Ovary (tissue), 9 donors: ENCODE data around the gene PLPPR4. TPM values are rescaled to one million over a fixed set of nuclear protein-coding genes. Genes with fewer than 3 reads are reported as not detected.

ENCODE experiments used
- DNase-seq, 5 donors: peaks; one replicate each; pipeline ENCODE4 v3.0.0-alpha.2; 2019 to 2020
- H3K27ac ChIP-seq, 2 donors: fragments of 200-600 bp; one replicate each; pipeline versions ENCODE4 v1.5.1 to v1.8.0; 2019 to 2022
- H3K27me3 ChIP-seq: fragments of 200-600 bp; one replicate; pipeline ENCODE4 v1.8.0; 2022
- H3K36me3 ChIP-seq: fragments of 200-600 bp; sonication (generic); one replicate; pipeline ENCODE4 v1.5.1; 2019
- H3K4me1 ChIP-seq: one replicate; pipeline ENCODE4 v1.8.1; 2013; ENCODE audit warnings: mild to moderate bottlenecking, moderate library complexity; ENCODE audit not compliant: insufficient read depth
- H3K4me3 ChIP-seq: fragments of 200-600 bp; sonication (generic); one replicate; pipeline ENCODE4 v1.5.1; 2017
- H3K9me3 ChIP-seq, 2 donors: fragments of 200-600 bp in 1 of 2; sonication (generic) in 1 of 2; one replicate each; pipeline versions ENCODE4 v1.5.1 to v1.8.1; 2013 to 2019; ENCODE audit warnings: mild to moderate bottlenecking in 1 of 2, moderate library complexity in 1 of 2
- EP300 ChIP-seq: sonication (generic); formaldehyde crosslinking; IDR thresholded peaks from one replicate; pipeline ENCODE4 v1.6.1; 2017; ENCODE audit warnings: antibody characterized with exemption
- POLR2A ChIP-seq: fragments of 450-650 bp; IDR thresholded peaks from one replicate; pipeline ENCODE4 v1.6.1; 2017; ENCODE audit warnings: antibody characterized with exemption, mild to moderate bottlenecking, moderate library complexity
- whole genome bisulfite sequencing, 3 donors: extraction: QIAGEN DNeasy Blood & Tissue Kit in 1 of 3; methylation state at CpG; one replicate each; pipeline versions ENCODE4 v1.1.5 to v1.1.7; 2013 to 2017; 5-methylcytosine and 5-hydroxymethylcytosine counted together
- intact Hi-C, 4 donors: fragments of 100-400 bp; cut with DNase I; formaldehyde crosslinking; loops; one replicate each; pipeline versions ENCODE4 v1.11.0 to v1.15.1; 2022 to 2023
- polyA plus RNA-seq, 2 donors: library from polyadenylated mRNA; stranded (reverse); fragments of 200-250 nt in 1 of 2; fragments of 350-450 nt in 1 of 2; fragmentation: Illumina TruSeq in 1 of 2; extraction: RNeasy Lipid Tissue Mini Kit (QIAGEN cat#74804) in 1 of 2; gene quantifications; one replicate each; pipeline ENCODE4 v1.2.3, GENCODE V29; 2013 to 2014
- total RNA-seq, 7 donors: library from RNA; depleted of rRNA in 2 of 7; stranded (reverse); fragments of >200 nt in 2 of 7; fragmentation: NEBNext Ultra II Directional in 3 of 7; extraction: Animal tissue kit (Norgen Biotek cat#: 25700) in 3 of 7; gene quantifications; one replicate each; pipeline versions ENCODE4 v1.1.0 to v1.2.4, GENCODE V29; 2016 to 2023
- TF ChIP-seq, protein P1 (sequence below), 3 donors: fragments of 450-650 bp in 2 of 3; fragments of 200-600 bp in 1 of 3; IDR thresholded peaks; one replicate each; pipeline versions ENCODE4 v1.5.1 to v1.8.0; 2016 to 2022; ENCODE audit warnings: antibody characterized with exemption in 3 of 3, mild to moderate bottlenecking in 1 of 3
- donor health status: DM: no; HTN: no; CAD: no; lungs with moderate emphysema.
- donor health status: DM: no; HTN: no; CAD: no.
- donor health status: Bipolar disorder and iron deficiency.
- donor health status: DM: yes; HTN: yes; CAD: no.
- donor health status: DM: no; HTN: no; CAD: no.
- donor health status: DM: yes; HTN: yes; CAD: no.

PLPPR4 gene
- total and polyA plus RNA-seq, 9 donors = 0.05 to 1.3 (median 0.22) TPM; not detected in 3

DNA sequence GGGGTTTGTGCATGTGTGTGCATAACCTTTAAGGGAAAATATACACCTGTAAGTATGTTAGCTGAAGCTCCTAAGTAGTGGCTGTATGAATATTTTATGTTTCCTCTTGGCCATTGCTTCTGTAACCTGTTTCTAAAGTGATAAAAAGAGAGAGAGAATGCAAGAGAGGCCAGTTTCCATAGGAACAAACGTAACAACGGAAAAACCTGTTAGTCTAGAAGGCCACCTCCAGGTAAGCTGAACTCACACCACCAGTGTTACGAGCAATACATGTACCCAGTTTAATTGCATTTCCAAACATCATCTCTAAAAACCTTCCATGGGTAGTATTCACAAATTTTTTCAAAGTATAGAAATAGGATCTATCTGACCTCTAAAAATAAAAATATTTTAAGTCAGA is 63.1 kb downstream of the PLPPR4 start:
- Histone ChIP-seq H3K27ac (no peak overlapping the region), H3K4me1 (no peaks in the 10 kb centered on the region), H3K36me3 (no peaks in the 10 kb centered on the region), H3K9me3 (no peaks in the 10 kb centered on the region), H3K27me3 (no peaks in the 10 kb centered on the region), H3K4me3 (no peak overlapping the region)
- TF ChIP-seq, protein P1, sequence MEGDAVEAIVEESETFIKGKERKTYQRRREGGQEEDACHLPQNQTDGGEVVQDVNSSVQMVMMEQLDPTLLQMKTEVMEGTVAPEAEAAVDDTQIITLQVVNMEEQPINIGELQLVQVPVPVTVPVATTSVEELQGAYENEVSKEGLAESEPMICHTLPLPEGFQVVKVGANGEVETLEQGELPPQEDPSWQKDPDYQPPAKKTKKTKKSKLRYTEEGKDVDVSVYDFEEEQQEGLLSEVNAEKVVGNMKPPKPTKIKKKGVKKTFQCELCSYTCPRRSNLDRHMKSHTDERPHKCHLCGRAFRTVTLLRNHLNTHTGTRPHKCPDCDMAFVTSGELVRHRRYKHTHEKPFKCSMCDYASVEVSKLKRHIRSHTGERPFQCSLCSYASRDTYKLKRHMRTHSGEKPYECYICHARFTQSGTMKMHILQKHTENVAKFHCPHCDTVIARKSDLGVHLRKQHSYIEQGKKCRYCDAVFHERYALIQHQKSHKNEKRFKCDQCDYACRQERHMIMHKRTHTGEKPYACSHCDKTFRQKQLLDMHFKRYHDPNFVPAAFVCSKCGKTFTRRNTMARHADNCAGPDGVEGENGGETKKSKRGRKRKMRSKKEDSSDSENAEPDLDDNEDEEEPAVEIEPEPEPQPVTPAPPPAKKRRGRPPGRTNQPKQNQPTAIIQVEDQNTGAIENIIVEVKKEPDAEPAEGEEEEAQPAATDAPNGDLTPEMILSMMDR (IDR thresholded peaks at IDR 0.05) = no peak
- no peak for TF ChIP-seq POLR2A
- TF ChIP-seq EP300 = no peak
- intact Hi-C loops = no loop called here
- DNase-seq = no peak
- WGBS, 3 donors = 85 to 90% (median 89%) methylated on average over 3 of the region's 3 CpGs

DNA sequence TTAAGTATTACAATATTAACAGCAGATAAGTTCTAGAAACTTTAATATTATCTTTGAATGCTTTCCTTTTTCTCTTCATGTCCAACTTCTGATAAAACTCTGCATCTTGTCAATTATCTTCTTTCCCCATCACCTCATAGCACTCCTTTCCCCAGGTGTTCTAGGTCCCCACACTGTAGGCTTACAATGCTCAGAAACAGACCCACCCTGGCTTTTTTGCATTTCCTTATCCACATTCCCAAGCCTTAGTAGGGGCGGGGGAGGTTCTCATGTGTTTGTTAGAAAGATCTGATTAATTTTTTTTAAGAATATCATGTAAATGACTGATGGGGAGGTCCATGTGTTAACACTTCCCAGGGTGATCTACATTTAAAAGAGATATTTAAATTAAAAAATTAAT is 63.9 kb downstream of the PLPPR4 start:
- Histone ChIP-seq H3K27me3 (no peaks in the 10 kb centered on the region), H3K4me1 (no peaks in the 10 kb centered on the region), H3K27ac (no peak overlapping the region), H3K4me3 (no peak overlapping the region), H3K36me3 (no peaks in the 10 kb centered on the region), H3K9me3 (no peaks in the 10 kb centered on the region)
- no peak for TF ChIP-seq EP300
- TF ChIP-seq POLR2A = no peak
- TF ChIP-seq, protein P1 (IDR thresholded peaks at IDR 0.05) = no peak
- intact Hi-C loops = no loop called here
- WGBS, 3 donors = 86 to 94% (median 93%) methylated on average over 1 of the region's 1 CpG
- no peak for DNase-seq

DNA sequence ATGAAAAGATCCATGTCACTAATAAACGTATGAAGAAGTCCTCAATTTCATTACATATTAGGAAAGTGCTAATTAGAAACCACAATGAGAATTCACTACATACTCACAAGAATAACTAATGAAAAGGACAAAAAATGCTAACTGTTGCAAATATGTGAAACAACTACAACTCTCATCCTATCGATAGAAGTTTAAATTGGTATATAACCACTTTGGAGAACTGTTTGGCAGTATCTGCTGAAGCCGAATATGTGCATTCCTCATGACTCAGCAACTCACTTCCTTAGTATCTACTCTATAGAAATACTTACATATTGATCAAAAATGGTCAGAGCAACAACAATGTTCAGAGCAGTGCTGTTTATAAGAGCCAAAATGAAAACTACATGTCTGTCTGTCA is 66.8 kb downstream of the PLPPR4 start:
- intact Hi-C loops = no loop called here
- WGBS, 3 donors = 48 to 66% (median 52%) methylated on average over 3 of the region's 3 CpGs
- no peak overlapping the region for H3K4me3 ChIP-seq
- no peak for DNase-seq
- no peaks in the 10 kb centered on the region for H3K9me3 ChIP-seq
- TF ChIP-seq EP300 (no peak), POLR2A (no peak)
- TF ChIP-seq, protein P1 (IDR thresholded peaks at IDR 0.05) = no peak
- no peaks in the 10 kb centered on the region for H3K36me3 ChIP-seq
- no peak overlapping the region for H3K27ac ChIP-seq
- no peaks in the 10 kb centered on the region for H3K4me1 ChIP-seq
- no peaks in the 10 kb centered on the region for H3K27me3 ChIP-seq

- TF ChIP-seq POLR2A = no peak
- TF ChIP-seq EP300 = no peak
- TF ChIP-seq, protein P1 (IDR thresholded peaks at IDR 0.05) = no peak
- 72 to 87% (median 73%) methylated on average over 2 of the region's 2 CpGs for WGBS, 3 donors
Observed at GRCh38 chr1:99331636-99332035, 67.3 kb downstream of the PLPPR4 start.

DNA sequence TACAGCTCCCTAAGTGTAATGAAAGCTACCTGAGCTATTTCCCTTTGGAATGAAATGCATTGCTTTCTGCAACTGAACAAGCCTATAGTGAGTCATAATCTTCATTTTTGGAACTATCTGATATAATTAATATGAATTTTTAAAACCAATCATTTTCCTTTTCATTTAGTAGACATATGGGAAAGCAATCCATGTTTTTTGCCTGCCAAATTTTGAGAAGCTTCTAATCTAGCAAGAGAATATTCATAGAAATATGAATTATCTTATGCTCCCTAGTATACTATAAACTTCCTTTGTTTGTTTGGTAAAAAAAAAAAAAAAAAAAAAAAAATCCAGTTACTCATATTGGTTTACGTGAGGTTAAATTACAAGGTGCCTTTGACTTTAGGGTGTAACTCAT is 68.3 kb downstream of the PLPPR4 start:
- Histone ChIP-seq H3K4me3 (no peak overlapping the region), H3K36me3 (no peaks in the 10 kb centered on the region), H3K27ac (no peak overlapping the region), H3K4me1 (no peaks in the 10 kb centered on the region), H3K27me3 (no peaks in the 10 kb centered on the region), H3K9me3 (no peaks in the 10 kb centered on the region)
- 79 to 92% (median 90%) methylated on average over 1 of the region's 1 CpG for WGBS, 3 donors
- TF ChIP-seq, protein P1 (IDR thresholded peaks at IDR 0.05) = no peak
- DNase-seq = no peak
- intact Hi-C loops = no loop called here

More at GRCh38 chr1:99331636-99332035, 67.3 kb downstream of the PLPPR4 start:
- Histone ChIP-seq H3K4me3 (no peak overlapping the region), H3K4me1 (no peaks in the 10 kb centered on the region), H3K27ac (no peak overlapping the region), H3K27me3 (no peaks in the 10 kb centered on the region), H3K36me3 (no peaks in the 10 kb centered on the region), H3K9me3 (no peaks in the 10 kb centered on the region)
- intact Hi-C loops = no loop called here
- DNase-seq = no peak
